HEK293T (cell line): ENCODE measurements around the gene ANAPC15.
"Not testable (repeated sequence)": the region's sequence is repeated elsewhere in the genome, so short reads cannot be mapped to it uniquely, and the experiment has no call there.

Experiments used
- CTCF ChIA-PET: fragments of 350-600 bp; formaldehyde crosslinking; extraction: SDS; loops from one replicate; lab custom pipeline; 2021; ENCODE audit warnings: antibody characterized with exemption, inconsistent platforms; lab: Yijun Ruan, JAX
- POLR2A ChIA-PET: fragments of 350-600 bp; formaldehyde crosslinking; extraction: SDS; loops from one replicate; lab custom pipeline; 2020; ENCODE audit warnings: antibody characterized with exemption, inconsistent platforms; lab: Yijun Ruan, JAX
- DNase-seq: peaks from one replicate; pipeline ENCODE4 v3.0.0; 2012; ENCODE audit warnings: mixed read lengths; ENCODE audit errors: extremely low spot score
- ARNT ChIP-seq: fragments of 450-650 bp; IDR thresholded peaks from 2 replicates; pipeline ENCODE4 v1.6.1; 2017; ENCODE audit warnings: mild to moderate bottlenecking
- BHLHE40 ChIP-seq: fragments of 450-650 bp; IDR thresholded peaks from 2 replicates; pipeline ENCODE4 v1.6.1; 2016; ENCODE audit warnings: mild to moderate bottlenecking, moderate library complexity, borderline replicate concordance
- CTBP1 ChIP-seq: fragments of 450-650 bp; IDR thresholded peaks from 2 replicates; pipeline ENCODE4 v1.6.1; 2016; ENCODE audit warnings: borderline replicate concordance
- ELF4 ChIP-seq: fragments of 450-650 bp; IDR thresholded peaks from 2 replicates; pipeline ENCODE4 v1.6.1; 2017; ENCODE audit warnings: antibody characterized with exemption
- FOXA1 ChIP-seq: fragments of 450-650 bp; IDR thresholded peaks from 2 replicates; pipeline ENCODE4 v1.6.1; 2016; ENCODE audit warnings: mild to moderate bottlenecking
- FOXK2 ChIP-seq: fragments of 450-650 bp; IDR thresholded peaks from 2 replicates; pipeline ENCODE4 v1.6.1; 2016; ENCODE audit warnings: mild to moderate bottlenecking
- FOXM1 ChIP-seq: fragments of 450-650 bp; IDR thresholded peaks from 2 replicates; pipeline ENCODE4 v1.6.1; 2017; ENCODE audit warnings: mild to moderate bottlenecking, borderline replicate concordance
- HDGF ChIP-seq: fragments of 450-650 bp; IDR thresholded peaks from 2 replicates; pipeline ENCODE4 v1.6.1; 2017; ENCODE audit warnings: antibody characterized with exemption, borderline replicate concordance
- L3MBTL2 ChIP-seq: fragments of 450-650 bp; conservative IDR thresholded peaks from 2 replicates; pipeline ENCODE4 v1.6.1; 2016; ENCODE audit warnings: mild to moderate bottlenecking
- LEF1 ChIP-seq: fragments of 450-650 bp; IDR thresholded peaks from 2 replicates; pipeline ENCODE4 v1.6.1; 2017; ENCODE audit warnings: mild to moderate bottlenecking, borderline replicate concordance
- NFRKB ChIP-seq: fragments of 450-650 bp; IDR thresholded peaks from 2 replicates; pipeline ENCODE4 v1.6.1; 2016; ENCODE audit warnings: mild to moderate bottlenecking, moderate library complexity
- PKNOX1 ChIP-seq: fragments of 450-650 bp; IDR thresholded peaks from 2 replicates; pipeline ENCODE4 v1.6.1; 2016
- SP1 ChIP-seq: fragments of 450-650 bp; IDR thresholded peaks from 2 replicates; pipeline ENCODE4 v1.6.1; 2017
- SUZ12 ChIP-seq: fragments of 450-650 bp; IDR thresholded peaks from 2 replicates; pipeline ENCODE4 v1.6.1; 2016; ENCODE audit warnings: mild to moderate bottlenecking
- TARDBP ChIP-seq: fragments of 450-650 bp; IDR thresholded peaks from 2 replicates; pipeline ENCODE4 v1.6.1; 2016
- ZNF384 ChIP-seq: fragments of 450-650 bp; IDR thresholded peaks from 2 replicates; pipeline ENCODE4 v1.6.1; 2016

Gene ANAPC15

GRCh38 chr11:72150882-72151281 is 38.4 kb upstream of the ANAPC15 start:
- TF ChIP-seq ZNF384 (no peak), L3MBTL2 (no peak), FOXA1 (no peak), TARDBP (no peak), SUZ12 (no peak), ARNT (no peak), SP1 (no peak), HDGF (no peak), LEF1 (no peak), ELF4 (no peak), NFRKB (no peak), FOXK2 (no peak), CTBP1 (no peak), PKNOX1 (no peak), FOXM1 (no peak), BHLHE40 (no peak)
- POLR2A ChIA-PET = no interaction called here
- no peak for DNase-seq
- CTCF ChIA-PET = no interaction called here

- CTCF ChIA-PET = no interaction called here
- DNase-seq = no peak
- POLR2A ChIA-PET = no interaction called here
- TF ChIP-seq SUZ12 (no peak), FOXK2 (no peak), PKNOX1 (no peak), CTBP1 (no peak), SP1 (no peak), TARDBP (no peak), HDGF (no peak), LEF1 (no peak), FOXA1 (no peak), L3MBTL2 (no peak), ZNF384 (no peak), FOXM1 (no peak), NFRKB (no peak), ELF4 (no peak), BHLHE40 (no peak)
Observed at GRCh38 chr11:72146625-72147024, 34.1 kb upstream of the ANAPC15 start.

GRCh38 chr11:72144807-72145565 is 32.5 kb upstream of the ANAPC15 start:
- DNase-seq = no peak
- CTCF ChIA-PET = interaction anchor here (0.6 to 2.1 kb wide), 6 partner anchors 9 to 119 kb away, joined by 3 to 16 read pairs (median 4); no protein-coding TSS in a partner anchor
- POLR2A ChIA-PET = interaction anchor here (2.2 kb wide), 1 partner anchor 32 kb away, joined by 7 read pairs; the partner anchor contains the start of gene ANAPC15
- TF ChIP-seq SP1 = no peak
- TF ChIP-seq FOXA1 = no peak
- no peak for TF ChIP-seq ELF4
- TF ChIP-seq ZNF384 = no peak
- TF ChIP-seq BHLHE40 = no peak
- TF ChIP-seq PKNOX1 = no peak

GRCh38 chr11:72142543-72142942 is 30.0 kb upstream of the ANAPC15 start:
- DNase-seq, CTCF ChIA-PET: not testable (repeated sequence)
- POLR2A ChIA-PET = interaction anchor here (2.2 kb wide), 1 partner anchor 30 kb away, joined by 7 read pairs; the partner anchor contains the start of gene ANAPC15

- CTCF ChIA-PET, DNase-seq: not testable (repeated sequence)
Observed at GRCh38 chr11:72142086-72142485, 29.6 kb upstream of the ANAPC15 start.

GRCh38 chr11:72141066-72141465 is 28.6 kb upstream of the ANAPC15 start:
- no peak for DNase-seq
- ChIA-PET CTCF (no interaction called here), POLR2A (interaction anchor here (1.0 kb wide), 1 partner anchor 29 kb away, joined by 3 read pairs; the partner anchor contains the start of gene ANAPC15)
- TF ChIP-seq NFRKB (no peak), FOXK2 (no peak), SP1 (no peak), PKNOX1 (no peak), CTBP1 (no peak), ZNF384 (no peak), TARDBP (no peak), ELF4 (no peak), LEF1 (no peak), HDGF (no peak), ARNT (no peak), FOXM1 (no peak), BHLHE40 (no peak)

More at GRCh38 chr11:72142086-72142485, 29.6 kb upstream of the ANAPC15 start:
- POLR2A ChIA-PET = interaction anchor here (1.0 kb wide), 1 partner anchor 30 kb away, joined by 3 read pairs; the partner anchor contains the start of gene ANAPC15
